HG03095 (cell line): ENCODE measurements around the gene NIPAL3.
"Not testable (repeated sequence)": the region's sequence is repeated elsewhere in the genome, so short reads cannot be mapped to it uniquely, and the experiment has no call there.

ENCODE experiments used
- ATAC-seq: cut with Tn5 transposase; IDR thresholded peaks from one replicate; pipeline ENCODE4 v1.9.1; 2021; ENCODE audit warnings: moderate library complexity; ENCODE audit not compliant: unreplicated experiment

NIPAL3 gene

DNA sequence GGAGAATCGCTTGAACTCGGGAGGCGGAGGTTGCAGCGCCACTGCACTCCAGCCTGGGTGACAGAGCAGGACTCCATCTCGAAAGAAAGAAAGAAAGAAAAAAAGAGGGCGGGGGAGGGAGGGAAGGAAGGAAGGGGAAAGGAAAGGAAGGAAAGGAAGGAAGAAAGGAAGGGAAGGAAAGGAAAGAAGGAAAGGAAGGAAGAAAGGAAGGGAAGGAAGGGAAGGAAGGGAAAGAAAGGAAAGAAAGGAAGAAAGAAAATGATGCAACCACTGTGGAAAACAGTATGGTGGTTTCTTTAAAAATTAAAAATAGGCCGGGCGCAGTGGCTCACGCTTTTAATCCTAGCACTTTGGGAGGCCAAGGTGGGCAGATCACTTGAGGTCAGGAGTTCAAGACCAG lies 71.9 kb downstream of the NIPAL3 start:
- ATAC-seq, result no peak

DNA sequence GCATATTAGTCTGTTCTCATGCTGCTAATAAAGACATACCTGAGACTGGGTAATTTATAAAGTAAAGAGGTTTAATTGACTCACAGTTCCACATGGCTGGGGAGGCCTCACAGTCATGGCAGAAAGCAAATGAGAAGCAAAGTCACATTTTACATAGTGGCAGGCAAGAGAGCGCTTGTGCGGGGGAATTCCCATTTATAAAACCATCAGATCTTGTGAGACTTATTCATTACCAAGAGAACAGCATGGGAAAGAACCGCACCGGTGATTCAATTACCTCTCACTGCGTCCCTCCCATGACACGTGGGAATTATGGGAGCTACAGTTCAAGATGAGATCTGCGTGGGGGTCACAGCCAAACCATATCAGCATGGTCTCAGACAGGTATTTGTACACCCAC lies 72.6 kb downstream of the NIPAL3 start:
- not testable (repeated sequence) for ATAC-seq

DNA sequence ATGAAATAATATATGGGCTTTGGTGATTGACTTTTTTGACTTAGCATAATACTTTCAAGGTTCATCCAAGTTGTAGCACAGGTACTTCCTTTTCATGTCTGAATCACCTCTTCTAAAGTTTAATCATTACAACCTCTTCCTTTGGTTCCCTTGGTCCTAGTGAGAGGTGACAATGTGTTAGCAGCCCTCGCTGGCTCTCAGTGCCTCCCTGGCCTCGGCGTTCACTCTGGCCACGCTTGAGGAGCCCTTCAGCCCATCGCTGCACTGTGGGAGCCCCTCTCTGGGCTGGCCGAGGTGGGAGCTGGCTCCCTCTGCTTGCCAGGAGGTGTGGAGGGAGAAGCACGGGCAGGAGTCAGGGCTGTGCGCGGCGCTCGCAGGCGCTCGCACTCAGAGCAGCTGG lies 74.1 kb downstream of the NIPAL3 start:
- ATAC-seq, result no peak

DNA sequence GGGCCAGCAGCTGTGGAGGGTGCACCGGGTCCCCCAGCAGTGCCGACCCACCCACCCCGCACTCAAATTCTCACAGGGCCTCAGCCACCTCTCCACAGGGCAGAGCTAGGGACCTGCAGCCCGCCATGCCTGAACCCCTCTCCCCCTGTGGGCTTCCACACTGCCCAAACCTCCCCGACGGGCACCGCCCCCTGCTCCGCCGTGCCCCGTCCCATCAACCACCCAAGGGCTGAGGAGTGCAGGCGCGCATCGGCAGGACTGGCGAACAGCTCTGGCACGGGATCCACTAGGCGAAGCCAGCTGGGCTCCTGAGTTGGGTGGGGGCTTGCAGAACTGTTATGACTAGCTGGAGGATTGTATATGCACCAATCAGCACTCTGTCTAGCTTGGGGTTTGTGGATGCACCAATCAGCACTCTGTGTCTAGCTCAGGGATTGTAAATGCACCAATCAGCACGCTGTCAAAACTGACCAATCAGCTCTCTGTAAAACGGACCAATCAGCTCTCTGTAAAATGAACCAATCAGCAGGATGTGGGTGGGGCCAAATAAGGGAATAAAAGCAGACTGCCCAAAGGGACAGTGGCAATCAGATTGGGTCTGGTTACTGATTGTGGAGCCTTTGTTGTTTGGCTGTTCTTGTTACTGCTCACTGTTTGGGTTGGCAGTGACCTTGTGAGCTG lies 74.6 kb downstream of the NIPAL3 start:
- ATAC-seq, result no peak

DNA sequence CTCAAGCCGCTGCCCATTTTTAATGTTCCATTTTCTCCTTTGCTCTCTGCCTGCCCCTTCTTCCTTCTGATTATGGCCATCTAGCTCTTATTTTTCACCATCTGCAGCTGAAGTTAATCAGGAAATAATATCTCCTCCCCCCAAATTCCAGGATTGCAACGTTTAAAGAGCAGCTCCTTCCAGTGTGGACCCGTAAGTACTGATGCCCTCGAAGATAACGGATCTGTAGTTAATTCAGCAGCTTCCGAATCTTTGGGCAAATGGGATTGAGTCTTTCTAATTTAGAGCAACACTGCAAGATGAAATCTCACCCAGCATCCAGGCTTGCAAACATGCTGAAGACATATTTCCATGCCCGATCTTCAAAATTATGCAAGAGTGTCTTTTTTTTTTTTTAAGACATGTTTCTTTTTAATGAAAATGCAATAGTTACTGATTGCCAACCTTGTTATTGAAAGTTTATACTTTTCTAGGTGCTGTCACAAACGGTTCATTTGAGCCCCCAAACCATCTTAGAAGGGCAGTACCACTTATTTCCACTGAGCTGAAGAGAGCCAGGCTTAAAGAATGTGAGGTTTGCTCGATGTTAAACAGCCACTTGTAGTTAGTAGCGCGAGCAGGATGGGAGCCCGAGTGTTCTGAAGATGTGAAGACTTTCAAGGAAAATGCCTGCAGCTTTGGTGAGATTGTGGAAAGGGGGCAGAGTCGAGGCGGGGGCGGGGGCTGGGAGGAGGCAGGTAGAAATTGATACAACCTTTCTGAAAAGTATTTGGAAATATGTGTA lies 76.2 kb downstream of the NIPAL3 start:
- no peak for ATAC-seq

DNA sequence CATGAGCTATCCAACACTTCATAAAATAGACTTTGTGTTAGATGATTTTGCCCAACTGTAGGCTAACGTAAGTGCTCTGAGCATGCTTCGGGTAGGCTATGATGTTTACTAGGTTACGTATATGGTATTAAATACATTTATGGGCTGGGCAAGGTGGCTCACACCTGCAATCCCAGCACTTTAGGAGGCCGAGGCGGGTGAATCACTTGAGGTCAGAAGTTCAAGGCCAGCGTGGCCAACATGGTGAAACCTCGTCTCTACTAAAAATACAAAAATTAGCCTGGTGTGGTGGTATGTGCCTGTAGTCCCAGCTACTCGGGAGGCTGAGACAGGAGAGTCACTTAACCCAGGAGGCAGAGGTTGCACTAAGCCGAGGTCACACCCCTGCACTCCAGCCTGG lies 77.3 kb downstream of the NIPAL3 start:
- ATAC-seq, result not testable (repeated sequence)

DNA sequence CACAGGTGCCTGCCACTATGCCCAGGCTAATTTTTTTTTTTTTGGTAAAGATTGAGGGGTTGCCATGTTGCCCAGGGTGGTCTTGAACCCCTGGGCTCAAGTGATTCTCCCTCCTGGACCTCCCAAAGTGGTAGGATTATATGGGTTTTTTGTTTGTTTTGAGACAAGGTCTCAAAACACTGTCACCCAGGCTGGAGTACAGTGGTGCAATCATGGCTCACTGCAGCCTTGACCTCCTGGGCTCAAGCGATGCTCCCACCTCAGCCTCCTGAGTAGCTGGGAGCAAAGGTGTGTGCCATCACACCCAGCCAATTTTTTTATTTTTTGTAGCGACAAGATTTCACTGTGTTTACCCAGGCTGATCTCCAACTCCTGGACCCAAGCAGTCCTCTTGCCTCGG lies 78.2 kb downstream of the NIPAL3 start:
- no peak for ATAC-seq

DNA sequence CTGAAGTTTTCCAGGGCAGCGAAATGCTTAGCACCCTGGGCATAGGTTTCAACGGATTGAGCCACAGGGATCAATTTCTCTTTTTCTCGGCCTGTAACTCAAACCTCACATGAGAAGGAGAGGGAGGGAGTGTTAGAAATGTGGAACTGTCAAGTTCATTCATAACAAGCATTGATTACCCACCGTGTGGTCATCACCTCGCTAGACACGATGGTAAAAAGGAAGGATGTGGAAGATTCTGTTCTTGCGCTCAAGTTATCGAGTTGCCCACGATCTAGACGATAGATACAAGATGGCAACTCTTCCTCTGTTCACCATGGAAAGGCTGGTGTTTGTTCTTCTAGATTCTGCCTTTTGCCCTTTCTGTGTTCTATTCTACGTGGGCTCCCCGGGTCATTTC lies 83.0 kb downstream of the NIPAL3 start:
- no peak for ATAC-seq

DNA sequence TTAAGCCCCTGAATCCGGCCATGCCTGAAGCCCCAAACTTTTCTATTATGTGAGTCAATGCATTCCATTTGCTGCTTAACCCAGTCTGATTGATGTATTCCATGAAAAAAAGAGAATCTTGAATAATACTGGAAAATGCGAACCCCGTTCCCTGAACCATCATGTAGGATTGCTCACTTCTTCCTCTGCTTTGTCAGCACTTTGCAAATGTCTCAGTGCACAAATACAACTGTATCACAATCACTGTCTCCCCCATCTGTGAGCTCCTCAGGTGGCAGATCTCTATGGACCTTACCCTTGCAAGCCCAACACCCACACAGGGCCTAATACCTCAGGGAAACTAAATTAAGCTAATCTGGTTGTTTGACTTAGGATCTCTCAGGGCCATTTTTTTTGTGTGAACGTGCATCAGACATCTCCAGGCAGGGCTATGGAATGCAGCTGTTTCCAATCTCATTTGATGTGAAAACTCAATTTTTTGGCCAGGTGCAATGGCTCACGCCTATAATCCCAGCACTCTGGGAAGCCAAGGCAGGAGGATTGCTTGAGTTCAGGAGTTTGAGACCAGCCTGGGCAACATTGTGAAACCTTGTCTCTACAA lies 84.9 kb downstream of the NIPAL3 start:
- no peak for ATAC-seq

DNA sequence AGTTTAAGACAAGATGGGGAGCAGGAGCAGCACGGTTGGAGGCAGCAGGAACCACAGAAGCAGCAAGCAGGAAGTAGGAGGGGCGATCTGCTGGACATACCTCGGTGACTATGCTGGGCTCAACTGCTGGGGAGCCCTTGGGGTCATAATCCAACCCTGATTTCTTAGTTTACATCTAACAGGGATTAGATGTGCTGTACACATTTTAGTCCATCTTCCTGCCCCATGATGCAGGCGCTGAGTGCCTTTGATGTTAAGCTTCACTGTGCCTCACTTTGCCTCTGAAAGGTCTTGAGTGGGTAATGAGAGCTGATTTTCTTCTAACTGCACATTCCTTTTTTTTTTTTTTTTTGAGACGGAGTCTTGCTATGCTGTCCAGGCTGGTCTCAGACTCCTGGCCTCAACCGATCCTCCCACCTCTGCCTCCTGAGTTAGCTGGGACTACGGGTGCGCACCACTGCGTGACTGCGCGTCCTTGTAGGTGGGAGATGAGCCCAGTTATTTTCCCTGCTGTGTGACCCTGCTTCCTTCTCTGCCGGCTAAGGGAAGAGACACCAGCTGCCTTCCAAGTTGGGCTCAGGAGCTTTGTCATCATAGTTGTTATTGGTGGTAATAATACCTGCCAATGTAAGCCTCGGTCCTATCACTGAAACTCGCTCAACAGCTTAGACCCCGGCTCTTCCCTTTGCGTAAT lies 85.9 kb downstream of the NIPAL3 start:
- no peak for ATAC-seq

DNA sequence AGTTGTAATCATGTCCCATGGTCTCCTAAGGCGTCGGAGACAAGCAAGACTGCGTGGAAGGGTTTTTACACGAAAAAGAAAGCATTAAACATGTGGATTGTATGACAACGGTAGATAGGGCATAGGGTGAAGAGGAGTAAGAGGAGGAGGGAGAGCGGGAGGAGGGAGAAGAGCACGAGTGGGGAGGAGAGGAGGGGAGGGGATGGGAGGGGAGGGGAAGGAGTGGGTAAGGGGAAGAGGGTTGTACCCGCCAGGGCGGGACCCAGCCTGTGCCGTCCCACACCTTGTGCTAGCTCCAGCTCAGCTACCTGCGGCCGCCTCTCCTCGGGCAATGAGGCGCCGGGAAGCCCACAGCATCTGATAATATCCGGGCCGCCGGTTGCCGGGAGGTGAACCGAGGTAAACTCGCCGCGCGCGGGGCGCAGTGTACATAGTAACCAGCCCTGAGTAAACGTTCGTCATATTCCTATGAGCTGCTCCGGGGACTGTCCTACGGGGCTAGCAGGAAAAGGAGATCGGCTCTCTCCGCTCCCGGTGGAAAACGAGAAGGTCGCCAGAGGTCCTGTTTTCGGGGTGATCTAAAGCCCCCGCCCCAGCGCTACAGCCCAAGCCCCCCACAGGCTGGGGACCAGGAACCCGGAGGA lies 86.6 kb downstream of the NIPAL3 start:
- ATAC-seq, result no peak

DNA sequence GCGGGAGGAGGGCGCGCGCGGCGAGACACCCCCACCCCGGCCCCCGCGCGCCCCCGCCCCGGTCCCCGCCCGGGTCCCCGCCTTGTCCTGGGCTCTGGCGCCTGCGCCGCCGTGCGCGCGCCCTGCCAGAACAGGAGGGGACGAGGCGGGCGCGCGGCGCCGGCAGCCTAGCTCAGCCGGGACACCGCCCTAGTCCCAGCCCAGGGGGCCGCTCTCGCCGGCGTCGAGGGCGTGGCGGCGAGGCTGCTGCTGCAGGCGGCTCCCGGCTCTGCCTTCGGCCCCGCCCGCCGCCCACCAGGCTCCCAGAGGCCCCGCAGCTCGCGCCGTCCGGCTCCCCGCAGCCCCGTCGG lies 87.1 kb downstream of the NIPAL3 start, which contains the start of gene RCAN3:
Gene RCAN3, plus strand, starts transcription at position 128 of the 350 bp plus-strand sequence. CDS start 11,537 bp downstream, outside the sequence.
- ATAC-seq, result peak; percentile 71

DNA sequence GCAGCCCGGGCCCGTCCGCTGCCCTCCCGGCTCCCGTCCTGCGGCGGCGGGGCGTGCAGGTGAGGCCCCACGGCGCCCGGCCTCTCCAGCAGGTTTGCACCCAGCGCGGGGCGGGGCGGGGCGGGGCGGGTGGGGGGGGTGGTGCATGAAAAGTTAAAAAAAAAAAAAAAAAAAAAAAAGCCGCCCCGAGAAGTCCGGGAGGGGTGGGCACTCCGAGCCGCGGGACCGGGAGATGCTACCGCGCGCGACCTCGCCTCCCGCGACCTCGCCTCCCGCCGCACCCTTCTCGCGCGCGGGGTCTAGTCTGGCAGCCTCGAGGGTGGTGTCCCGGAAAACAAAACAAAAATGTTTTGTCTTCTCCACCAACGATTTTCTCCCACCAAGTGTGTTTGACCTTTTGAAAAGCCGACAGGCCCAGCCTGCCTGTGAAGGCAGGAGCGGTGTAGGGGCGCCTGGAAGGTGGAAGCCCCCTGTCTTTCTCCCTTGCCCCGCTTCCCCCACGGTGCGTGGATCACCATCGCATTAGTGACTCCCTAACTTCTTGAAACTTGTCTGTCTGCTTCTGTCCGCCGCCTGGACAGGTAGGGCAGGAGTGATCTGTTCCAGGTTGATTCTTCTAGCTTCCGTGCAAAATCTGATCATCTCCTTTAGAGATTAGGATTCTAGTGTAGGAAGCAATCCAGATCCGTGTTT lies 87.6 kb downstream of the NIPAL3 start:
- ATAC-seq, result no peak

DNA sequence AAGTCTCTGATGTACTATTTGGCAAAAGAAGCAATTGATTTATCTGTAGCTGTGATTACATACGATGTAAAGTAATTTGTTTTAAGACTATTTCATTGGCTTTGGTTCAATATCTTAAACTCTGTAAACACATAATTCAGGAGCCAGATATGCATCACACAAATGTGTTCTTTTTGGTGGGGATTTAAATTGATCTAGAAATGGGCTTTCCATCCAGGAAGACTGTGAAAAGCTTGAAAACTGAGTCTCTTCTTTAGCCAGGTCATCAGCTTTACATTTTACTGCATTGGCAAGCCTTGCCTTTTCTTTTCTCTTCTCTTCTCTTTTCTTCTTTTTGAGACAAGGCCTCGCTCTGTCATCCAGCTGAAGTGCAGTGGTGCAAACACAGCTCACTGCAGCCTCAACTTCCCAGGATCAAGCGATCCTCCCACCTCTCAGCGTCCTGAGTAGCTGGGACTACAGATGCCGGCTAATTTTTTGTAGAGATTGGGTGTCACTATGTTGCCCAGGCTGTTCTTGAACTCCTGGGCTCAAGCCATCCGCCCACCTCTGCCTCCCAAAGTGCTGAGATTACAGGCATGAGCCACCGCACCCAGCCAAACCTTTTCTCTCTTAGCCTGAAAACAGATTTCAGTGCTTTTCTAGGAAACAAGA lies 88.4 kb downstream of the NIPAL3 start:
- no peak for ATAC-seq

DNA sequence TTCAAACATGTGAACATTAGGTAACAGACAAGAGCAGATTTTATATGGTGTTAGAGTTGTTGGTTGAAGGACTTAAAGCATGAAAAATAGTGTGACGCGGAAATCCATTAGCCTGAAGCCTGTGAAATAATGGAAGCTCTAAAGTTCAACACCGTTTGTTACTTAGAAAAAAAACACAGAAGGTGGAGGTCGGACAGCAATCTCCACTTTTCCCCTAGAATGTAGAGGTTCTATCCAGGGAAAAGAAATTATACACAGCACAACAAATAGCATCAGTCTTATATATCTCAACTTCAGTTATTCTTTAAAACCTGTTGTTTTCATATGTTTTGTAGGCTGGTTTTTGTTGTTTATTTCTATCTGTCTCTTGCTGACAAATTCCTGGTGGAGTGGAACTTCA lies 89.0 kb downstream of the NIPAL3 start:
- no peak for ATAC-seq

DNA sequence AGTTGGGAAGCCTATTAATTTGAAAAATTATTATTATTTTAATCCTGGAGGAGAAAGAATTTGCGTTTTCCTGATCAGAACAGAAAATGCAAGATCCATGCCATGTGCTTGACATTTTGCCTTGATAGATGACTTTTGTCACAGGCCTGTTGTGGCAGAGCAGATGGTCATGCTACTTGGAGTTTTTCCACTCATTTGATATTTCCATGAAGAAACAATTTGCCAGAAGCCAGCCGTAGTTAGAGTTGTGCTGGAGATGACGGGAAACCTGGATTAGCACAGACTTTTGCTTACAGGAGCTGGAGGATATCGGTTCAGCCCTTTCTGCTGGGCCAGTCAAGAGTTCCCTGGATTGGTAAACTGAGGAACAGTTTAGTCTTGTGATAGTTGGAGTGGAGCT lies 90.2 kb downstream of the NIPAL3 start:
- ATAC-seq, result no peak

DNA sequence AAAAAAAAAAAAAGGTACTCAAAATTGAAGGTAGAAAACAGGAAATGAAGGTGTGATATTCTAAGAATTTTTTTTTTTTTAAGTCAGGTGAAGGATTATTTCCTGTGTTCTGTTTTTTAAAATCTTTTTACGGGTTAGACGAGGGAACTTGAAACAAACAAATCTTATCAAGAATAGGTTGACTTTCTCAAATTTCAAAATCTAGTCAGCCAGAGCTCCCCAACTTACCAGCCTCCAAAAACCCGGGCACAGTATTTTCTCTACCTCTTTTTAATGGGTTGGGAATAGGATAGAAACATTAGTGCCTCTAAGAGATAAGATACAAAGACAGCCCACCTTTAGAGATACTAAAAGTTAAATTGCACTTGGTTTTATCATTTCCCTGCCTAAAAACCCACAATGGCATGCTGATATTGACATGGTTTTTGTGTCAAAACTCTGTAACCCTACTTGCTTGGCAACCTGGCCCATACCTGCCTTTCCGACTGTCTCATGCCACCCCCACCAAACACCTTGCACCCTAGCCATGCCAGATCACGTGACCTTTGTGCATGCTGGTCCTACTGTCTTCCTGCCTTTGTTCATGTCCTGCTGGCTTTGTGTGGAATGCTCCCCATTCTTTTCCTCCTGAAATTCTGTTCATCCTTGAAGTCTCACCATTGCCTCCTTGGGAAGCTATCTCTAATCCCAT lies 91.2 kb downstream of the NIPAL3 start:
- no peak for ATAC-seq

DNA sequence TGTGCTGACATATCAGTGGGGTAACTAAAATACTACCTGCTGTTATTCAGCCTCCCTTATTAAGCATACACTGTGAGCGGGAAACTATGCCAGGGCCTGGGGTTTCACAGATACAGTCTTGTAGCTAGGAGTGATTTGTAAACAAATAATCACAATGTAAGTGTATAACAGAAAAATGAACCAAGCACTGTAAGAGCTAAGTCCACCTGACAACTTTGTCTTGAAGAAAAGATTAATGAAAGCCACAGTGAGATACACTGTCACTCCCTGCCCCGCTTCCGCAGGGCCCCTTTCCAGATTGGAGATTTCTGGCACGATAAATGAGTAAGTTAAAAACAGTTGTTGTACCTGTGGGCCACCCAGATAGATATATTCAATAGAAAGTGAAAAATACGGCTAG lies 91.8 kb downstream of the NIPAL3 start:
- no peak for ATAC-seq

DNA sequence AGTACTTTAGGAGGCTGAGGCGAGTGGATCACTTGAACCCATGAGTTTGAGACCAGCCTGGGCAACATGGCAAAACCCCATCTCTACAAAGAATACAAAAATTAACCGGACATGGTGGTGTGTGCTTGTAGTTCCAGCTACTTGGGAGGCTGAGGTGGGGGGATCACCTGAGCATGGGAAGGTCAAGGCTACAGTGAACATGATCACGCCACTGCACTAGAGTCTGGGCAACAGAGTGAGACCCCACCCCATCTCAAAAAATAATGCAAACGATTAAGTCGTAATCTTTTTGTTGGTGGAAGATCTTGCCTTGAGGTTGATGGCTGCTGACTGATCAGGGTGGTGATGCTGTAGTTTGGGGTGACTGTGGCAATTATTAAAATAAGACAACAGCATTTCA lies 93.3 kb downstream of the NIPAL3 start:
- ATAC-seq, result no peak
